GM21381 (cell line): ENCODE measurements around the gene PROM1.

Experiments
- ATAC-seq: cut with Tn5 transposase; IDR thresholded peaks from one replicate; pipeline ENCODE4 v1.9.1; 2021; ENCODE audit warnings: mild to moderate bottlenecking, moderate library complexity; ENCODE audit not compliant: unreplicated experiment

PROM1 gene

DNA sequence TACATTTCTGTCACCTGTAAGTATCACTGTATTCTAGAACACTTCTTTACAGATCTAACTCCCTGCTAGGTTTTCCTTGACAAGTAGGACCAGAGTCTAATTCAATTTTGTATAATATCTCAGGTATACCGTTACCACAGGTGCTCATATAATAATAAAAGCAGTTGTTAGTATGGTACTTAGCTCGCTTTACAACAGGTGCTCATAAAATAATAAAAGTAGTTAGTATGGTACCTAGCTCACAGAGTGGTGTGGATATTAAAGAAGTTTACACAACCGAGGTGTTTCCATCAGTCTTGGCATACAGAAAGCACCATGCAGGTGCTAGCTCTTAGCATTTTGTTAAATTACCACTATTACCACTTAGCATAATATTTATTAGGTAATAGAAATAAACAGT lies 88.0 kb downstream of the PROM1 start:
- no peak for ATAC-seq

GRCh38 chr4:15992167-15992485 lies 91.7 kb downstream of the PROM1 start:
- no peak for ATAC-seq

GRCh38 chr4:15990570-15991285 lies 93.1 kb downstream of the PROM1 start:
- no peak for ATAC-seq

DNA sequence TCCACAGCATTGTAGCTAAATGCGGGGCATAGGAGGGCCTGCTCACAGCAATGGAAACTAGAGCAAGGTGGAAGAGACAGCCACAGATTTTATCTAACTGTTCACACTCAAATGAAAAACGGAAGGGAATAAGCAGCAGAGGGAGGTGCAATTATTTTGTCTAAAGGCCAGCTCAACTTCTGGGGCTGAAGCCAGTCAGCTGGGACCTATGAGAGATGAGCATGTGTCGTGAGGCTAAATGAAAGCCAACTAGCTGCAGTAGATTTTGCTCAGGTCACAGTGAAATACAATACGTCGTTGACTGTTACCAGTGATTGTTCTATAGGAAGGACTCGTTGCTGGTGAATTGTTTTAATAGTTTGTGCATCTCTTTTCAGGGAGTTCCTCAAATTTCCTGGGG lies 94.4 kb downstream of the PROM1 start:
- ATAC-seq = no peak

DNA sequence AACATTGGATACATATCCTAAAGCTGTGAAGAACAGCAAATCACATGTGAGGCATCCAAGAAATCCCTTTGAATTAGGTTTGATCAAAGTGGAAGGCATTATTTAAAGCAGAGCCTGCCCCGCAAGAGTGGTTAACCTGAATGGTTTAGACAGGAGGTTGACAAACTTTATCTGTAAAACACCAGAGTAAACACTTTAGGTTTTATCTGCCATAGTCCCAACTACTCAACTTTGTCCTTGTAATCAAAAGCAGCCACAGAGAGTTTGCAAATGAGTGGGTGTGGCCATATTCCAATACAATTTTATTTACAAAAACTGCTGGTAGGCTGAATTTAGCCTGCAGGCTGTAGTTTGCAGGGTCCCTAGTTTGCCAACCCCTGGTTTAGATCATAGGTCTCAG lies 95.6 kb downstream of the PROM1 start:
- ATAC-seq = no peak

GRCh38 chr4:15986907-15987306 lies 96.9 kb downstream of the PROM1 start:
- no peak for ATAC-seq

DNA sequence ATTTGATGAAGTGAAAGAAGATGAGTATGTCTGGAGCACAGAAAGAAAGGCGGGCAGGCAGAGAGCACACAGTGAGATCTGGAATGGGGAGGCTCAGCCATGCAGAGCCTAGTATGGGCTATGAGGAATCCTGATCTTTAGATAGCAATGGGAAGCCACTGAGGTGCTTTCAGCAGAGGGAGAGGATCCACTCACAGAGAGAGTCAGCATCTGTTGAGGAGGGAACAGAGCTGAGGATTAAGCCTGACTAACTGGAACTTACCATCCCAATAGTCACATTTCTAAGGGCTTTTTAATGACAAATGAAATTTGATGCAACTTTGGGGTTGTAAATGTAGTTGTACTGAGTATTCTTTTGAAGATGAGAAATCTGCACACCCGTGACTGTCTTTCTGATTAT lies 100.2 kb downstream of the PROM1 start:
- ATAC-seq = no peak

- no peak for ATAC-seq
Measured at GRCh38 chr4:15982842-15983524, 100.8 kb downstream of the PROM1 start.

DNA sequence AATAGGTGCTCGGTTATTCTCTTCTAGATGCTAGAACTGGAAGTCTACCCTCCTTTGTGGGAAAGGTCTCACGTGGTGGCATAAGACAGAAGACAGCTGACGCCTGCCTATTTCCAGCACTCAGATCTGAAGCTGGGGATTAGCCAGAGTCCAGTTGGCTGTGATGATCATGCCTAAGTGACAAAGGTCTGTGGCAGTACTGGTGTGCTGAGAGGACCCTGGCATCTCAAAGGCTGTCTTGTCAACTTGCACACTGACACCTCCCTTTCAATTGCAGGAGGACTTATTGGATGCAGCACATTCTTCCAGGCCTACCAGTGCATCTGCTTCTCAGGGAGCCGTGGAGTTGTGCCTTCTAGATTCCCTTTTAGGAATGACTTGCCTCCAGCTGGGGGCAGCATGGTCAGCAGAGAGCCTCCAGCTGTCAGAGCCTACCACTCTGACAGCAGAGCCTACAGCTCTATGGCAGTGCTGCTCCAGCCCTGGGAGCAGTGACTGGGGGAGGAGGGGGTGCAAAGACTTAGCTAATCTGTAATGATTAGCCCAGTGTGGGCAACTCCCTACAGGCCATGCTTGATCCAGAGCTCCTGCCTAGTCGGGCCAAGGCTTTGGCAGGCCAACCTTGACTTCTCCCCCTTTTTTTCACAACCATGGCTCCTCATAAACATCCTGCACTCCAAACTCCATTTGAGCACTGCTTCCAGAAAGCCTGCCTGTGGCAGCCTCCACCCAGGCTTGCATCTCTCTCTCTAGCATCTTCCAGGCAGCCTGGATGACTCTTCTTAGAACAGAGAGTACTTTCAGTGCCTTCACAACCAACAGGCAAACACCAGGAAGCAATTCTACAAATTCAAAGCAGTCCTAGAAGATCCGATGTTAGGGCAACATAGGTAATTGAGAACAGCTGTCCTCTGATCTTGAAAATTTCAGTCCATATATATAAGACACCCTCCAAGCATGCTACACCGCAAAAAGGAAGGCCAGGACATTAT lies 107.1 kb downstream of the PROM1 start:
- ATAC-seq = no peak

DNA sequence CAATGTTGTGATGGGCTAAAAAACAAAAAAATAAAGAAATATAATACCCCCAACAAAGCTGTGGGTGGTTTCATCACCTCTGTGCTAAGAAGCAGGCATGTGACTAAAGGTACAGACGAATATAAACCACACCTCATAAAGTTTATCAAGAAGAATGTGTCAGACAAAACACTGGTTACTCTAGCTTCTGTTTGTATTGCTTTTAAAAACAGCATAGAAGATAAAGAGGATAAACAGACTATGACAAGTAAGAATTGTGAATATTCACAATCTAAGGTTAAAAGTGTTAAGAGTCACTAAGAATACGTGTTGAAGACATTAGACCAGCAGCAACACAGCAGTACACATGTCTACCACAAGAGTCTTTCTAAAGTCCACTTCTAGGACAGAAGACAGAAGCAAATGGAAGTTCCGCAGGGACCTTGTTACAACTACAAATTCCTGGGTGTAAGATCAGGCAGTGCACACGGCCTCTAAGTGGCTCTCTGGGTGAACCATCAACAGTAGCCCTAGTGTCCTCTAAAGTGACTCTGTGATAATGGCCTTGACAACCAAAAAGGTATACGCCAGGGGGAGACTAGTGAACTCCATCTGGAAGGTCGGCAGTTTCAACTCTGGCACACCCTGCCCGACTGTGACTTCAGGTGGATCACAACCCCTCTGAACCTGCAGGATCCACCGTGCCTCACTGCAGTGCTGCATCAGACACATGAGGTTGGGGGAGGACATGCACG lies 112.6 kb downstream of the PROM1 start:
- no peak for ATAC-seq

DNA sequence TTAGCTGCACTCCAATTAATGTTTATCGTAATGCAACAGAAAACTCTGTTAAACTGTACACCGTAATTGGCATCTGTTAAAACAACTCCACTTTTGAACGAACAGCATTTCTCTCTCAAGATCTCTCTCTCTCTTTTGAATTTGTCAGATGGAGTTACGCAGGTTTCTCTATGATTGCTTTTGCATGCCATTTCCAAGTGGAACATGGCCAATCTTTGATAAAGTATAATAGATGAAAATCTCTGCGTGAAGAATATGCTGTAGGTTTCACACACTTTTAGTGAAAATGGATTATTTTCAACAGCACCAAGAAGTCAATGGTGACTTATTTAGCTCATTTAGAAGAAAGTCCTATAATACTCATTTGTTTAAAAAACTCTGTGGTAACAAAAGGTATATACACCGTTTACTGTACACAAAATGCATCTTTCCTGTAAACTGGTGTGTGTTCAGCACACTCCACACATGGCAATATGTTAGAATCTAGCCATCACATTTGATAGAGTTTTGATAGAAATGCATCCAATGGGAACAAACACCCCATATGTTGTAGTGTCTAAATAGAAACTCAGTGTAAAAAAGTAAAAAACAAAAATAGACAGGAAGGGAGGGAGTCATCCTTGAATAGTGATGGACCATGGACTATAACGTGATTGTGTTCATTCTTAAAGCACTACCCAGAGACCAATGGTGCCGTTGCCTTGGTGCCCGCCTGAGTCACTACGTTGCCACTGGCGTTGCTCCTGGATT lies 115.1 kb downstream of the PROM1 start:
- no peak for ATAC-seq

DNA sequence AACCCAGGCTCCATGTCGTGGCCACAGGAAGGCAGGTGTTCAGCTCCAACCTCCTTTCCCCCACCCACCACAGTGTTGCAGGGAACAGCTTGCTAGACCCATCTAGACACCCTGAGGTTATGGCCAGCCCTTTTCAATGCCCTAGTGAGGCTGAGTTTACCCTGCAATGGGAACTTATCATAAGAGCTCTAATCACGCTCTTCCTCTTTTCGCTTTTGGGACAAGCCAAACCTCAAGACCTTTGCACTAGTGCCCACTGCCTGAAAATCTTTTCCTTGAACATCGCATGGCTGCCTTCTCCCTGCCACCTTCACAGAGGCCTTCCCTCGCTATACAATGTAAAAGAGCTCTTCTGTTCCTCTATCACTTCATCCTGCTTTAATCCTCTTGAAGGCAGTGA lies 118.5 kb downstream of the PROM1 start:
- ATAC-seq = no peak

DNA sequence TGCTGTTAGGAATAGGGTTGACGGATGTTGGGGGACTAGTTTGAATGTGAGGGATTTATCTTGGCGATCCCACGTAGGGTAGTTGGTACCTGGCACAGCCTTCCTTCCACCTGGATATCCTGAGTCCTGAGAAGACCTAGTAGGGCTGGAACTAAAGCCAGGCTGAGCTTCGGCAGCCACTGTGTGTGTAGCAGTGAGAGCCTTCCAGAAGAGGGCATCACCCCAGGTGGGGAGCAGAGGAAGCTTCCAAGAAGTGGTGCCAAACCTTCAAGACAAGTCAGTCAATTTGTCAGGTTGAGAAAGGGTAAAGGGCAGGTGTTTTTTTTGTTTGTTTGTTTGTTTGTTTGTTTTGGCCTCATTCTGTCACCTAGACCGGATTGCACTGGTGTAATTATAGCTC lies 119.7 kb downstream of the PROM1 start:
- no peak for ATAC-seq

DNA sequence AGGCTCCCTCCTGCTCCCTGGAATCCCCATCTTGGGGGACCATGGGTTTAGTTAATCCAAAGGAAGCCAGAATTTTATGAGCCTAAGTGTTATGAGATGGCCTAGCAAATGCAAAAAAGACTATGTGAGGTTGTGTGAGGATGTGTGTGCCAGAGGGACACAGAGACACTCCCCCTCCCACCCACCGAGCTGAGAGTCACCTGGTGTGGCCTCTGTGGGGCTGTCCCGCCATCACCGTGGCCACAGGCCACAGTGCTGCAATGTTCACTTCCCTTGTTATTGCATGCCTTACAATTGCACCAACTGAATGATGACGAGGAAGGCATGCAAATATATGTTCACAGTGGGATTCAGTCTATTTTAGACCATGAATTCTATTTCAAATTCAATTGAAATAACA lies 120.2 kb downstream of the PROM1 start:
- ATAC-seq = peak; percentile 71

DNA sequence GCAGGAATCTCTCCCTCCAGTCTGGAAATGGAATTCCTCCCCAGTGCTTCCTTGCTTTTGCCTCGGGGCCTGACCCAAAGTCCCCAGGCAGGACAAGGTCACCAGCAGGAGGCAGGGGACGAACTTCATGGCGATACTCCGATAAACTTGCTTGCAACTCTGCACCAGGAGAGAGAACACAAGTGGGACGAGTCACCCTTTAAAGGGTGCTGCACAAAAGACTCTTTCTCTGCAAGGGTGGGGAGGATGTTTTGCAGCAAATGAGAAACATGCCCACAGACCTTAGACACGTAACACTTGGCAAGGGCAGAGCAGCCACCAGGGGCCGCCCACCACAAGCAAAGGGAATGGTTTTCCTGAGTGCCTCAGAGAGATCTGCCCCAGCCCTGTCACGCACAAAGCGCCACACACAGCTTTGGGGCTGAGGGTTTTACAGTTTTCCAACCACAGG lies 120.8 kb downstream of the PROM1 start, which contains the start of gene FGFBP2:
TSS of gene FGFBP2 (minus strand) at position 175 of the 451 bp plus-strand sequence. CDS start at position 129, 46 bp downstream.
- peak; percentile 52 for ATAC-seq

- no peak for ATAC-seq
Measured at GRCh38 chr4:15961781-15962510, 121.9 kb downstream of the PROM1 start.

GRCh38 chr4:15958562-15958961 lies 125.3 kb downstream of the PROM1 start:
- no peak for ATAC-seq

- peak; percentile 90 for ATAC-seq
Measured at GRCh38 chr4:15956179-15956850, 127.5 kb downstream of the PROM1 start.

DNA sequence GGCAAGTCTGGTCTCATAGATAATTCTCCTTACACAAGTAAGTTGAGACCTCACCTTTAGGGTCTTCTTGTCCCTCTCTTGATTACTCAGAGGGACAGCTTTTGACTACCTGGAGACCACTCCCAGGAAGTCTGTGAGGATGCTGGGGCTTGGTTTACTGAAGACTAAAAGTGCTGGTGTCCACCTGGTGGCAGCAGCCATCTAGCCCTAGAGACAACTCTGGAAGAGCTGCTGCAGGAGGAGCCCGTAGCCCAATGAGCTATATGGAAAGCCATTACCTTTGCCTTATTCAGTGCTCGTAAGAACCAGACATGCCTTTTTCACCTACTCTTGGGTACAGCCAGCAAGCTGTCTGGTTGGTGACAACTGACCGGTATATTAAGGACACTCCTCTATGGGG lies 128.2 kb downstream of the PROM1 start:
- ATAC-seq = no peak
